Calu3 (cell line): ENCODE data around the gene MARCHF2. TPM values are rescaled to one million over a fixed set of nuclear protein-coding genes. Genes with fewer than 3 reads are reported as not detected.

Experiments used
- BruUV-seq: library from RNA; stranded (reverse); fragments of 400-500 nt; replicated peaks from 2 replicates; lab custom pipeline; 2021; lab: Mats Ljungman, UMichigan
- CTCF ChIA-PET: fragments of 300-600 bp; sonication (Branson Sonifier 250); formaldehyde crosslinking; loops from one replicate; lab custom pipeline; 2022; ENCODE audit warnings: antibody characterized with exemption; lab: Charles Lee
- DNase-seq: peaks from one replicate; pipeline ENCODE4 v3.0.0; 2022
- H3K27ac Mint-ChIP-seq: one replicate; pipeline ENCODE4 v1.8.0; 2022; ENCODE audit warnings: mixed read lengths; ENCODE audit not compliant: unreplicated experiment
- H3K27me3 Mint-ChIP-seq: one replicate; pipeline ENCODE4 v1.8.0; 2022; ENCODE audit warnings: mixed read lengths; ENCODE audit not compliant: unreplicated experiment
- H3K36me3 Mint-ChIP-seq: one replicate; pipeline ENCODE4 v1.8.0; 2022; ENCODE audit warnings: mild to moderate bottlenecking, moderate library complexity, mixed read lengths; ENCODE audit not compliant: insufficient read depth, unreplicated experiment
- H3K4me1 Mint-ChIP-seq: one replicate; pipeline ENCODE4 v1.8.0; 2022; ENCODE audit warnings: mild to moderate bottlenecking, low read depth, mixed read lengths; ENCODE audit not compliant: unreplicated experiment
- H3K4me3 Mint-ChIP-seq: one replicate; pipeline ENCODE4 v1.8.0; 2022; ENCODE audit warnings: mild to moderate bottlenecking, low read depth, moderate library complexity, mixed read lengths; ENCODE audit not compliant: unreplicated experiment
- H3K9me3 Mint-ChIP-seq: one replicate; pipeline ENCODE4 v1.8.0; 2022; ENCODE audit warnings: low read depth, mixed read lengths; ENCODE audit not compliant: unreplicated experiment
- CTCF ChIP-seq: fragments of 200-600 bp; IDR thresholded peaks from one replicate; pipeline ENCODE4 v1.8.0; 2022; ENCODE audit warnings: antibody characterized with exemption; ENCODE audit not compliant: unreplicated experiment
- intact Hi-C: fragments of 100-400 bp; cut with micrococcal nuclease; formaldehyde crosslinking; loops from one replicate; pipeline ENCODE4 v1.10.0; 2022; ENCODE audit not compliant: unreplicated experiment
- total RNA-seq: library from RNA; stranded (reverse); gene quantifications from 2 replicates; pipeline ENCODE4 v1.2.3, GENCODE V29; 2022

MARCHF2 gene
- total RNA-seq, 1 experiment from 2014 or later, result 10.1 TPM

DNA sequence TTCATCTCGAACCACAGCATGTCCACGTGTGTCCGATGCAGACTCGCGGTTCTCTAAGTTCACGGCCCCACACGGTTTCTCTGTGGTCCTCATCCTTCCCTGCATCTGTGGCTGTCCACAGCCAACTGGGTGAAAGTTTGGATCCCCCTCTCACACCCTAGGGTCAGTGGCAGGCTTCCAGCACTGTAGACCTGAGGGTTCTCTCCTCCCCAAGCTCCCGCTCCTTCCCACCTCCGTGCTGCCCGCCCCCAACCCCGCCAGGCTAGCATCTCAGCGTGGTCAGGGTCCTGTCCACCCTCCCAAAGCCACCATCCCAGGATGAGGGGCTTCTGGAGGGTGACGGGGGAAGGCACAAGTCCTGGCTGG, 46.2 kb upstream of the MARCHF2 start:
- Mint-ChIP-seq H3K4me3 (no peak overlapping the region), H3K36me3 (peaks cover 22% of the 10 kb centered on the region), H3K27me3 (no peaks in the 10 kb centered on the region), H3K27ac (peak overlapping the region; percentile 63), H3K9me3 (no peaks in the 10 kb centered on the region), H3K4me1 (peaks cover 25% of the 10 kb centered on the region)
- no TSS peak for BruUV-seq
- CTCF ChIA-PET, result interaction anchor here (1.1 kb wide), 1 partner anchor 30 kb away, joined by 3 read pairs; no protein-coding TSS in a partner anchor
- no peak for DNase-seq
- intact Hi-C loops, result no loop called here
- no peak for TF ChIP-seq CTCF

DNA sequence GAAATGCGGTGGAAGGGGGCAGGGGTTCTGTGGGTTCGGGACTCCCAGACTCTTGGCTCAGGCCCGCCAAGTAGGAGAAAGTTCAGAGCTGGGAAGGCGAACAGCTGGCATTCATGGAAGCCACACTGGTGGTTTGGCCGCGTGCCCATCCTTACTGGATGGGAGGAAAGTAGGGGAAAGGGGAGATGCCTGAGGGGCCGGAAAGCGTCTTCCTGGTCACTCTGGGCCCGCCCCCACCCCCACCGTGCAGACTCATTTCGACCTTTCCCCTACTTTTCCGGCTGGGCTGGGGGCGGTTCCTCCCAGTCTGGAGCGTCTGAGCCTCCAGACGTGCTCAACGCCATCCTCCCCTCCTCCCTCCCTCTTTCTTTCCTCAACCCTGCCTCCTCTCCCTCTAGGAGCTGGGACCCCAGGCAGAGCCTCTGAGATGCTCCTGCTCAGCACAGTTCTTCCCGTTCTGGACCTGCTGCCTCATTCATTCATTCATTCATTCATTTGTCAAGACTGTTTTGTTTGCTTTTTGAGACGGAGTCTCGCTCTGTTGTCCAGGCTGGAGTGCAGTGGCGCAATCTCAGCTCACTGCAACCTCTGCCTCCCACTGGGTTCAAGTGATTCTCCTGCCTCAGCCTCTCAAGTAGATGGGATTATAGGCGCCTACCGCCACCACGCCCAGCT, 45.6 kb upstream of the MARCHF2 start:
- peaks cover 25% of the 10 kb centered on the region for H3K4me1 Mint-ChIP-seq
- peaks cover 18% of the 10 kb centered on the region for H3K36me3 Mint-ChIP-seq
- intact Hi-C loops, result no loop called here
- no TSS peak for BruUV-seq
- no peaks in the 10 kb centered on the region for H3K27me3 Mint-ChIP-seq
- DNase-seq, result peak; percentile 78
- CTCF ChIA-PET, result interaction anchor here (1.1 kb wide), 1 partner anchor 31 kb away, joined by 3 read pairs; no protein-coding TSS in a partner anchor
- TF ChIP-seq CTCF, result no peak
- H3K27ac Mint-ChIP-seq, result peak overlapping the region; percentile 63
- no peaks in the 10 kb centered on the region for H3K9me3 Mint-ChIP-seq
- no peak overlapping the region for H3K4me3 Mint-ChIP-seq

- no peak for TF ChIP-seq CTCF
- BruUV-seq, result no TSS peak
- peaks cover 10% of the 10 kb centered on the region for H3K36me3 Mint-ChIP-seq
- no peak overlapping the region for H3K27ac Mint-ChIP-seq
- no peaks in the 10 kb centered on the region for H3K27me3 Mint-ChIP-seq
- no peak overlapping the region for H3K4me3 Mint-ChIP-seq
- intact Hi-C loops, result no loop called here
- H3K4me1 Mint-ChIP-seq, result peaks cover 14% of the 10 kb centered on the region
- CTCF ChIA-PET, result no interaction called here
- H3K9me3 Mint-ChIP-seq, result no peaks in the 10 kb centered on the region
- no peak for DNase-seq
Measured at GRCh38 chr19:8370176-8371010, 42.7 kb upstream of the MARCHF2 start.

DNA sequence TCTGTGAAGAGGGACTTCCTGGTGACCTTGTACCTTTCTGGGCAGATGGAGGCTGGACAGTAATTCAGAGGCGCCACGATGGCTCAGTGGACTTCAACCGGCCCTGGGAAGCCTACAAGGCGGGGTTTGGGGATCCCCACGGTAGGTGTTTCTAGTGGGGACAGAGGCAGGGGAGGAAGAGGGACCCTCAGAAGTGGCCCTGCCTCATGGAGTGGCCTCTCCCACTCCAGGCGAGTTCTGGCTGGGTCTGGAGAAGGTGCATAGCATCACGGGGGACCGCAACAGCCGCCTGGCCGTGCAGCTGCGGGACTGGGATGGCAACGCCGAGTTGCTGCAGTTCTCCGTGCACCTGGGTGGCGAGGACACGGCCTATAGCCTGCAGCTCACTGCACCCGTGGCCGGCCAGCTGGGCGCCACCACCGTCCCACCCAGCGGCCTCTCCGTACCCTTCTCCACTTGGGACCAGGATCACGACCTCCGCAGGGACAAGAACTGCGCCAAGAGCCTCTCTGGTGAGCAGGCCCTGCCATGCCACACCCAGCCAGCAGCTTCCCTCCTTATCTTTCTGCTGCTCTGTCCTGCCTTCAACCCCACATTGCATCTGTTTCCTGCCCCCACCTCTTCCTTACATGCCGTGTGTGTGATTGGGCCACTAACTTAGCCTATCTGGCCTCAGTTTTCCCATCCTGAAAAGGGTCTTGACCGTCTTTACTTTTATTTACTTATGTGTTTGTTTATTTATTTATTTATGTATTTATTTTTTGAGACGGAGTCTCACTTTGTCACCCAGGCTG, 41.9 kb upstream of the MARCHF2 start:
- no TSS peak for BruUV-seq
- H3K4me3 Mint-ChIP-seq, result no peak overlapping the region
- H3K36me3 Mint-ChIP-seq, result peaks cover 10% of the 10 kb centered on the region
- CTCF ChIA-PET, result no interaction called here
- no peak overlapping the region for H3K27ac Mint-ChIP-seq
- no peaks in the 10 kb centered on the region for H3K27me3 Mint-ChIP-seq
- intact Hi-C loops, result no loop called here
- no peak for DNase-seq
- peaks cover 14% of the 10 kb centered on the region for H3K4me1 Mint-ChIP-seq
- no peaks in the 10 kb centered on the region for H3K9me3 Mint-ChIP-seq
- TF ChIP-seq CTCF, result no peak
